Nephron (organoid): Measurements from ENCODE around the gene CGA.

Source experiments
- H3K27ac Mint-ChIP-seq, 3 experiments: 2 replicates each; pipeline ENCODE4 v1.8.0; 2020; ENCODE audit warnings: mixed read lengths in 3 of 3, mild to moderate bottlenecking in 2 of 3, moderate library complexity in 1 of 3
- H3K27me3 Mint-ChIP-seq: 2 replicates; pipeline ENCODE4 v1.8.0; 2021; ENCODE audit warnings: low read depth, mild to moderate bottlenecking, moderate library complexity, mixed read lengths
- H3K36me3 Mint-ChIP-seq: 2 replicates; pipeline ENCODE4 v1.8.0; 2020; ENCODE audit warnings: low read depth, mixed read lengths
- H3K4me1 Mint-ChIP-seq: 2 replicates; pipeline ENCODE4 v1.8.0; 2020; ENCODE audit warnings: mixed read lengths
- H3K4me3 Mint-ChIP-seq, 3 experiments: 2 replicates each; pipeline ENCODE4 v1.8.0; 2020; ENCODE audit warnings: mild to moderate bottlenecking in 3 of 3, mixed read lengths in 3 of 3, moderate library complexity in 2 of 3
- H3K9me3 Mint-ChIP-seq: 2 replicates; pipeline ENCODE4 v1.8.0; 2020; ENCODE audit warnings: mixed read lengths
- TF ChIP-seq, protein P1 (sequence below), 3 experiments: fragments of 200-600 bp; sonication (generic); IDR thresholded peaks; one replicate each; pipeline ENCODE4 v1.5.0; 2021; ENCODE audit warnings: antibody characterized with exemption in 3 of 3; ENCODE audit not compliant: unreplicated experiment in 3 of 3

CGA gene

DNA sequence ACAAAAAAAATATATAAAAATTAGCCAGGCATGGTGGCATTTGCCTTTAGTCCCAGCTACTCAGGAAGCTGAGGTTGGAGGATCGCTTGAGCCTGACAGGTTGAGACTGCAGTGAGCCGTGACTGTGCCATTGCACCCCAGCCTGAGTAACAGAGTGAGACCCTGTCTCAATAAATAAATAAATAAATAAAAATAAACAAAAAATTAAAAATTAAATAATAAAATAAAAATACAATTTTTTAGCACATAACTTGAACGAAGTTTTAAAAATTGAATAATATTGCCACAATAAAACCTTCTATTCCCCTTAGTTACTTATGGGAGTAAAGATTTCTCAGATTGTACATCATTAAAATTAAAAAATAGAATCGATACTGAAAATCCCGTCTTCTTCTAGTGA, 29.2 kb upstream of the CGA start:
- Mint-ChIP-seq H3K27me3 (no peaks in the 10 kb centered on the region), H3K4me1 (no peaks in the 10 kb centered on the region), H3K9me3 (peaks cover 7% of the 10 kb centered on the region), H3K4me3 (no peak overlapping the region), H3K27ac (no peak overlapping the region), H3K36me3 (no peaks in the 10 kb centered on the region)
- TF ChIP-seq, protein P1, sequence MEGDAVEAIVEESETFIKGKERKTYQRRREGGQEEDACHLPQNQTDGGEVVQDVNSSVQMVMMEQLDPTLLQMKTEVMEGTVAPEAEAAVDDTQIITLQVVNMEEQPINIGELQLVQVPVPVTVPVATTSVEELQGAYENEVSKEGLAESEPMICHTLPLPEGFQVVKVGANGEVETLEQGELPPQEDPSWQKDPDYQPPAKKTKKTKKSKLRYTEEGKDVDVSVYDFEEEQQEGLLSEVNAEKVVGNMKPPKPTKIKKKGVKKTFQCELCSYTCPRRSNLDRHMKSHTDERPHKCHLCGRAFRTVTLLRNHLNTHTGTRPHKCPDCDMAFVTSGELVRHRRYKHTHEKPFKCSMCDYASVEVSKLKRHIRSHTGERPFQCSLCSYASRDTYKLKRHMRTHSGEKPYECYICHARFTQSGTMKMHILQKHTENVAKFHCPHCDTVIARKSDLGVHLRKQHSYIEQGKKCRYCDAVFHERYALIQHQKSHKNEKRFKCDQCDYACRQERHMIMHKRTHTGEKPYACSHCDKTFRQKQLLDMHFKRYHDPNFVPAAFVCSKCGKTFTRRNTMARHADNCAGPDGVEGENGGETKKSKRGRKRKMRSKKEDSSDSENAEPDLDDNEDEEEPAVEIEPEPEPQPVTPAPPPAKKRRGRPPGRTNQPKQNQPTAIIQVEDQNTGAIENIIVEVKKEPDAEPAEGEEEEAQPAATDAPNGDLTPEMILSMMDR (IDR thresholded peaks at IDR 0.05; ENCODE audit: unreplicated experiment in 3 of 3): no peak

DNA sequence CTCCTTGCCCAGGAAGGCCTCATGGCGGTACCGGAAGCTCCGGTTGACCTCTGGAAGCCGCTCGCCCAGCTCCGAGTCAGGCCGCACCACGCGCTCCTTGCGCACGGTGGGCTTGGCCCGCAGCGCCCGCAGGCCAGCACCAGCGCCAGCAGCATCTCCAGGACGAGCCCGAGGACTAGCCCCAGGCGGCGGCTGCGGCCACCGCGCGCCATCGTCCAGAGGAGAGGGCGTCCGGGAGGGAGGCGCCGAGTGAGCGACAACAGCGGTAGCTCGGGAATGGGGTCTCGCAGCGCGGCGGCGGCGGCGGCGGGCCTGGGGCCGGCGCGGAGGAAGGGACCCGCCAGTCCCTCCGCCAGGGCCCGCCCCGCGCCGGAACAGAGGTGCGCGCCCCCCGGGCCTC, 27.6 kb upstream of the CGA start:
- Mint-ChIP-seq H3K36me3 (no peaks in the 10 kb centered on the region), H3K27ac (no peak overlapping the region), H3K9me3 (peaks cover 7% of the 10 kb centered on the region), H3K27me3 (no peaks in the 10 kb centered on the region), H3K4me1 (no peaks in the 10 kb centered on the region), H3K4me3 (no peak overlapping the region)
- TF ChIP-seq, protein P1 (IDR thresholded peaks at IDR 0.05; ENCODE audit: unreplicated experiment in 3 of 3): no peak

DNA sequence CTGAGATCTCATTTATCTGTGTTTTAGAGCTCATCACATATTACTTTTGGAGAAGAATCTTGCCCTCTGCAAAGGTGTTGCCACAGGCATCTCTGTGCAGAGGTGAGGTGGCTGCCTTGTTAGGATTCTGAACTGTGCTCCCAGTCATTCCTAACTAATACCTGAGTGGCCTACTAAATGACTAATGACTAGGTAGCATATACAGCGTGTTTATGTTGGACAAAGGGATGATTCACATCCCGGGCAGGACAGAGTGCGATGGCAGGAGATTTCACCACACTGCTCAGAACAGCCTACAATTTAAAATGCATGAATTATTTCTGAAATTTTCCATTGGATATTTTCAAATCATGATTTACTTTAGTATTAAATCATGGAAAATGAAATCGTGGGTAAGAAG, 23.1 kb upstream of the CGA start:
- no peak overlapping the region for H3K27ac Mint-ChIP-seq

DNA sequence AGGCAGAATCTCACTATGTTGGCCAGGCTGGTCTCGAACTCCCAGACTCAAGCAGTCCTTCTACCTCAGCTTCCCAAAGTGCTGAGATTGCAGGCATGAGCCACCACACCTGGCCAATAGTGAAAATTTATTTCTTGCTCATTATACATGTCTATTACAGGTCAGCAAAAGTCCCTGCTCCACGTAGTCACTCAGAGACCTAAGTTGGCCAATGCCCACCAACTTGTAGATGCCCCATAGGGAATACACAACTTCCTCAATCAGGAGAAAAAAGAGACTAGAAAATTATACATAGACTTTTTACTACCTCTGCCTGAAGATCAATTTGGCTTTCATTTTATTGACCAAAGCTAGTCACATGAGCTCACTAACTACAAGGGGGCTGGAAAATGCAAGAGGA, 22.0 kb upstream of the CGA start:
- H3K4me1 Mint-ChIP-seq: no peaks in the 10 kb centered on the region
- TF ChIP-seq, protein P1 (IDR thresholded peaks at IDR 0.05; ENCODE audit: unreplicated experiment in 3 of 3): no peak
- no peaks in the 10 kb centered on the region for H3K27me3 Mint-ChIP-seq
- H3K9me3 Mint-ChIP-seq: peaks cover 3% of the 10 kb centered on the region
- H3K36me3 Mint-ChIP-seq: no peaks in the 10 kb centered on the region
- no peak overlapping the region for H3K27ac Mint-ChIP-seq
- no peak overlapping the region for H3K4me3 Mint-ChIP-seq

More for the DNA sequence above, 23.1 kb upstream of the CGA start:
- no peak overlapping the region for H3K4me3 Mint-ChIP-seq
- H3K36me3 Mint-ChIP-seq: no peaks in the 10 kb centered on the region
- TF ChIP-seq, protein P1 (IDR thresholded peaks at IDR 0.05; ENCODE audit: unreplicated experiment in 3 of 3): no peak
- H3K27me3 Mint-ChIP-seq: no peaks in the 10 kb centered on the region
- H3K9me3 Mint-ChIP-seq: peaks cover 7% of the 10 kb centered on the region
- H3K4me1 Mint-ChIP-seq: no peaks in the 10 kb centered on the region

DNA sequence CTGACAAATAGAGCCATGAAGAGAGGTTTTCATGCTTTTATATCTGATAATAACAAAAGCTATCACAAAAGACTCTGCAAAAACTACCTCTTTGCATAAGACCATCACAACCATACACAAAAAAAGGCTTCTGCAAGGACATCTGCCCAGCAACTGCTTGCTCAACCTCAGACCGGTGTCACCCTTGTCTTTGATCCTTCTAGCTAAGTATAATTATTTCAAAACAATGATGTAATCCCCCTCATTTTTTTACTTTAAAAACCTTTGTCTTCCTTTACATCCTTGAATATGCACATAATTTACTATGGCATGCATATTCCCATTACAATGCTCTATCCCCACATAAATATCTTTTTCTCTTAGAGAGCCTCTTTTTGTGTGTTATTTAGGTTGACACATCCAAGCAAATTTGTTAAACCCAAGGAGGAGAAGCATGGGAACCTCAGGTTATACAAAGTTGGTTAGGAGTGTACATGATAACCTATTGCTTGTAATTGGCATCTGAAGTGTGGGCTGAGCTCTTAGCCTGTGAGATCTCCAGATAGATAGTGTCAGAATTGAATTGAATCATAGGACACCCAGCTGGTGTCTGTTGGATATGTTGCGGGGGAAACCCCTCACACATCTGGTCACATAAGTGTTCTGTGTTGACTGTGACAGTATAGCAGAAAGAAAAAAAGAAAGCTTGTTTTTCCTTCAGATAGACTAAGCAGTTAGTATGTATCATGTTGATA, 20.7 kb upstream of the CGA start:
- Mint-ChIP-seq H3K4me3 (no peak overlapping the region), H3K27me3 (no peaks in the 10 kb centered on the region), H3K27ac (no peak overlapping the region), H3K4me1 (no peaks in the 10 kb centered on the region), H3K9me3 (no peaks in the 10 kb centered on the region), H3K36me3 (no peaks in the 10 kb centered on the region)
- TF ChIP-seq, protein P1 (IDR thresholded peaks at IDR 0.05; ENCODE audit: unreplicated experiment in 3 of 3): no peak

DNA sequence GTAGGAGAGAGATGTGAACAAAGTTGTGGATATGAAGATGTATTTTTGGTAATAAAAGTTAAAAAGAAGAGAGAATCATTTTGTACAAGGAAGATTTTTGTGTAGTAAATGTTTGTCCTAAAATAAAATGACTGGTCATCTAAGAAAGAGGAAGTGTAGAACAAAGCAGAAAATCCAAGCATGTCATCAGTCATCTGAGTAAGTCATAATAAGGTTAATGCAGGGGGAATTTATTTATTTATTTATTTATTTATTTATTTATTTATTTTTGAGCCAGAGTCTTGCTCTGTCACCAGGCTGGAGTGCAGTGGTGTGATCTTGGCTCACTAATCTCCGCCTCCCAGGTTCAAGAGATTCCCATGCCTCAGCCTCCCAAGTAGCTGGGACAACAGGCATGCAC, 15.7 kb upstream of the CGA start:
- no peak overlapping the region for H3K4me3 Mint-ChIP-seq
- no peaks in the 10 kb centered on the region for H3K9me3 Mint-ChIP-seq
- no peaks in the 10 kb centered on the region for H3K4me1 Mint-ChIP-seq
- TF ChIP-seq, protein P1 (IDR thresholded peaks at IDR 0.05; ENCODE audit: unreplicated experiment in 3 of 3): no peak
- H3K27ac Mint-ChIP-seq: no peak overlapping the region
- no peaks in the 10 kb centered on the region for H3K27me3 Mint-ChIP-seq
- H3K36me3 Mint-ChIP-seq: no peaks in the 10 kb centered on the region
